Ureter (tissue), 1 donor: ENCODE data around the gene OTX2. TPM values are rescaled to one million over a fixed set of nuclear protein-coding genes. Genes with fewer than 3 reads are reported as not detected.

ENCODE experiments used
- DNase-seq: peaks from one replicate; pipeline ENCODE4 v3.0.0-alpha.2; 2020; ENCODE audit warnings: low spot score
- total RNA-seq: library from RNA; stranded (reverse); gene quantifications from one replicate; pipeline ENCODE4 v1.2.4, GENCODE V29; 2023
- donor health status: DM: yes; HTN: yes; CAD: no.

The OTX2 gene
- total RNA-seq: not detected

DNA sequence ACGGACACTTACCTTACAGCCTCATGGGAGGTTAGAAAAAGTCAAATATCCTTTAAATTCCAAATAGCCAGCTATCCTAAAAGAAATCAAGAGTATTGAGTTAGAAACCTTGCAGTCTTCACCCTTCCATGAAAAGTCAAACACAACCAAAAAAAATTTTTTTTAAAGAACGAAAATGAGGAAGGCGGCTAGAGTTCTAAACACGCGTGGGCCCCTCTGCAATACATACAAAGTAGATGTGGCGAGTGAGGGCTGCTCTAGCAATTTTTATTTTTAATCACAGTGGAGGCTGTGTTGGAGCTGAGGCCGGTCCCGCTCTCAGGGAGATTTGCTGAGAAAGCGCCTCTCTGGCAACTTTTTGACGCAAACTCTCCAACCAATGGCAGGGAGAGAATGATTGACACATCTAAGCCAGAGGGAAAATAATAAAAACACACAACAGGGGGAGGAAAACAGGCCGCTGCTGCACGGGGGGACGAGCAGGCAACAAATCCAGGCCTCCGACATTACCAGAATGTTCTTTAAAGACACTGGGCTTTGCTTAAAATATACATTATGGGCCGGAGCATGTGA is at the start of gene OTX2:
TSS of gene OTX2 (minus strand) at position 333 of the 573 bp plus-strand sequence. CDS start 5,023 bp downstream, outside the sequence.
- no peak for DNase-seq

DNA sequence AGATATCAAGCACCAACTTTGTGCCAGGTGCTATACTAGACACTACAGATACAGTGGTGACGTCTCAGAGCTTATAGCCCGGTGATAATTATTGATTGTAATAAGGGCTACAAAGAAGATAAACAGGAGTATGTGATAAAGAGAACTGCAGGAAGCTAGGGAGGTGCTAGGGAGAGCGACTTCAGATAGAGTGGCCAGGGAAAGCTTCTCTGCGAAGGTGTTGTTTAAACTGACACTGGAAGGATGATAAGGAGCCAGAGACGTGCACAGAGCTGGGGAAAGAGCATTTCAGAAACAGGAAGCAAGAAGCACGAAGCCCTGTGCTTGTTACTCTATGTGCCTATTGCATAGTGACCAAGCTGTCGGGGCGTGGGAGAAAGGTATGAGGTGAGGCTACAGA is 48.1 kb upstream of the OTX2 start:
- DNase-seq: no peak

GRCh38 chr14:56857216-56857615 is 46.9 kb upstream of the OTX2 start:
- DNase-seq: no peak

DNA sequence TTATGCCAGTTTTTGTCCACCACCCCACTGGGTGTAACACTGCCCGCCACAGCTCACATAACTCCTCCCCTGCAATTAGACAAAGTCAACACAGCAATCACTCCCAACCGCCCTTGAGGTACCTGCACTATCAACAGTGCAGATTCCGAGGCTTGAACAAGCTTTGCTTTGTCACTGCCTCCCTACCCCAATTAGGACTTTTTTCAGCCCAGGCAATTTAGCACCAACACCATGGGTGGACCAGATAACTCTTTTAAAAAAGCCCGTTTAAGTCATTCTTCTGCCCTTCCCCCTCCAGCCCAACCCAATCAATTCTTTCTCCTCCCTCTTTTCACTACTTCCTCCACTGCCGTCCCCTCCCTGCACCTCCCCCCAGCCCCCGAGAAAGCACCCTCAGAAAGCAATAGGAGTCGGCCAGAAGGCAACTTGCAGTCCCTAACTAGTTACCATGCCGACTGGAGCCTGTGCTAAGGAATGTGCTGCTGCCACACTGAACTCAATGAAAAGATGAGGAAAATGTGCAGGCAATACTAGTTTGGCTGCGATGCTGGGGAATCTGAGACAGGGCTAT is 45.7 kb upstream of the OTX2 start:
- no peak for DNase-seq

- no peak for DNase-seq
Observed at GRCh38 chr14:56854325-56854724, 44.0 kb upstream of the OTX2 start.

GRCh38 chr14:56846970-56847930 is 37.0 kb upstream of the OTX2 start:
- no peak for DNase-seq

DNA sequence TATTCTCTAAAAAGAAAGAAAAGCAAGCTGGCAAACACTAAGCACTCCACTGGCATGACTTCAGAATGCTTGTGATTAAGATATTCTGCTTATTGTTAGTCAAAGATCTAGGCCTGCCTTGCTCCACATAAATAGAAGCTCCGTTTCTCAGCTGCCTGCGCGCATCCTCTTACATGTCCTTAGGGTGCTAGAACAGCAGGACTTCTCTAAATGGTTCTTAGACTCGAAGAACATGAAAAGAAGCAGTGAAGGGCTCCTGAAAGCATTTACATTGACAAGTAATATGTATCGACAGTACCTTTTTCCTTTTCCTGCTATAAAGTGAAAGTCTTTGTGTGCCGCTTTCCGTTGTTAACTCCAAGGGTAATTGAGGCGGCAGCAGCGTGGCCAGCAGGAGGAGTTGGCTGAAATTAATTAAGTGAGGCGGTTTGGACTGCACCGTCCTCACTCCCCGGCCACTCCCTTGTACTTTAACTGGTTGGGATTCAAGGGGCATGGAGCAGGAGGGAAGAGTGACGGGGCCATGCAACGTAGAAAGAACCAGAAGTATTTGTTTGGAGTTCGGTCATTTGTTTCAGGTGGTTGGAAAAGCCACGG is 34.2 kb upstream of the OTX2 start:
- no peak for DNase-seq

DNA sequence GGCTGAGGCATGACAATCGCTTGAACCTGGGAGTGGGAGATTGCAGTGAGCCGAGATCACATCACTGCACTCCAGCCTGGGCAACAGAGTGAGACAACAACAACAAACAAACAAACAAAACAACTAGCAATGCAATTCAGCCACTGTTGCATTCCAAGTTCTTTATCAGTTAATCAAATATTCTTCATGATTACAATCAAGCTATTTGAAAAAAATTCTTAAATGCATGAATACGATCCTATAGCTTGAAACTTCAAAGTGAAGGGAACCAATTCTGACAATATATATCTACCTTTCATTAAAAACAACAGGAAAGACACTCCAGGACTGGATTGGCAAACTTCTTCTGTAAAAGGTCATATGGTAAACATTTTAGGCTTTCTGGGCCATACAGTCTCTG is 31.3 kb upstream of the OTX2 start:
- DNase-seq: no peak

GRCh38 chr14:56840221-56840620 is 29.9 kb upstream of the OTX2 start:
- no peak for DNase-seq

DNA sequence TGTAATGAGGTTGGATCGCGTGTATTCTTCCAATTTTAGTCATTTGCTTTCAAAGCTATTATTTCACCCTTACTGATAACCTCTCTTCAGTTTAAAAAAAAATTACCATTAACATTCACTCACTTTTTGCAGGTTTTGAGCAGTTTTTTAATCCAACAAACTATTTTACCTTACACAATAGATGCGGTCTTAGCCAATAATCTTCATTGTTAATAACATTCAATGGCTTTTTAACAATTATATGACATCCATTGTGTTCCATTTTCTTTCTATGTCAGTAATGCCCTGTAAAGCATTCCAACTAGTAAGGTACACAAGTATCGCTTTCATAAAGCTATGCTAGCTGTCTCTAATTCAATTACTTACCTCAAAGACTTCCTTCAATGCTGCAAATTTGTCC is 18.9 kb upstream of the OTX2 start:
- DNase-seq: no peak

- DNase-seq: no peak
Observed at GRCh38 chr14:56826214-56826613, 15.9 kb upstream of the OTX2 start.

GRCh38 chr14:56821805-56822610 is 11.7 kb upstream of the OTX2 start:
- no peak for DNase-seq

GRCh38 chr14:56821177-56821576 is 10.9 kb upstream of the OTX2 start:
- no peak for DNase-seq

- DNase-seq: no peak
Observed at GRCh38 chr14:56817396-56817921, 7.2 kb upstream of the OTX2 start.

GRCh38 chr14:56816574-56817391 is 6.5 kb upstream of the OTX2 start:
- DNase-seq: no peak

DNA sequence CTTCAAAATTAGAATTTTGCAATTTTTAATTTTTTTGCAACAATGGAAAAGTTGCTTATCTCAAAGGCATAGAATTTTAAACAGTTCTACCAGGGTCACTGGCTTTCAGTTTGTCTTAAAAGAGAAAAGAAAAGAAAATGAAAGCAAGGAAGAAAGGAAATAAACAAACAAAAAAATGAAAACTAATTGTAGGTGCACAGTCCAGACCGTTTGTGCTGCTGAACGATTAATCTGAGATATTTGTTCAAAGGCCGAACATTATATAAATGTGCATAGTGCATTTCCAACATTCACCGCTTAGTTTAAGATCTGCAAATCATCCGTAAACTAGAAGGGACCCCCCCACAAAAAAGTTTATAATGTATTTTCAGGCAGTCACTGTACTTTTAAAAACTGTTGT is 5.5 kb upstream of the OTX2 start:
- DNase-seq: no peak

- DNase-seq: no peak
Observed at GRCh38 chr14:56814969-56815700, 4.9 kb upstream of the OTX2 start.

GRCh38 chr14:56814519-56814959 is 4.3 kb upstream of the OTX2 start:
- no peak for DNase-seq

DNA sequence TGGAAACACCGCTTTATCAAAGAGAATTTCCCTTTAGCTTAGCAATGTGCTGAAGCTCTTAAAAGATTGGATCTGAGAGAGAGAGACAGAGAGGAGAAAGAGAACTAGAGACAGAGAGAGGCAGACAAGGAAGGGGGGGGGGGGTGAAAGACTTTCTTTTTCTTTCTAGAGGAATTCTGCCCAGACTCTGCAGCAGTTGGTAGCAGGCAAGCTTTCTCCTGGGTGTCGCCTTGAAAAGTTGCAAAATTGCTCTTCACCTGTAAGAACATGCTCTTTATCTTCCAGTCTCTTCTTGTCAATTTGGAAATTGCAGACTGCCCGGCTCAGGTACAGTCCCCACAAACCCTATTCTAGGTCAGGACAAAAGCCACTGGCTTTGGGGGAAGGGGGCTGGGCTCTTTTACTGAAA is 2.9 kb upstream of the OTX2 start:
- no peak for DNase-seq
